ENCODE measurements around the gene EDRF1.

DNA sequence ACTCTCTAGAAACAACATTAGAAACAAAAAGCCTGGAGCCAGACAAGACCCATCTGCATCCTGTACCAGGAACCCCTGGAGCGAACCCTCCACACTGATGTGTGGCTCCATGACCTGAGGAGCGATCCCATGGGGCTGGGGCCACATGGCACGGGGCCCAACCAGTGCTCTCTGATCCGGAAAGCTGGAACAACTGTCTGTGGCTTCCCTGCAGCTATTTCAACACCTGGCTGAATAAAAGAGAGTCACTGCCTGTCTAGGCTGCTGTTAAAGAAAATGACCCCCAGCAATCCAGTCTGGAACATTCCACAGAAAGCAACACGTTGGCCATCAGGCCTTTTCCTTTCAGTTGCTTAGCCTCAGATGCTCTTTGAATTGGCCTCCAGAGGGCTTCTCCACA is 82.6 kb downstream of the EDRF1 start:
- no peak for TF ChIP-seq POLR2A (IDR thresholded peaks at IDR 0.05)
- TF ChIP-seq, protein P1, sequence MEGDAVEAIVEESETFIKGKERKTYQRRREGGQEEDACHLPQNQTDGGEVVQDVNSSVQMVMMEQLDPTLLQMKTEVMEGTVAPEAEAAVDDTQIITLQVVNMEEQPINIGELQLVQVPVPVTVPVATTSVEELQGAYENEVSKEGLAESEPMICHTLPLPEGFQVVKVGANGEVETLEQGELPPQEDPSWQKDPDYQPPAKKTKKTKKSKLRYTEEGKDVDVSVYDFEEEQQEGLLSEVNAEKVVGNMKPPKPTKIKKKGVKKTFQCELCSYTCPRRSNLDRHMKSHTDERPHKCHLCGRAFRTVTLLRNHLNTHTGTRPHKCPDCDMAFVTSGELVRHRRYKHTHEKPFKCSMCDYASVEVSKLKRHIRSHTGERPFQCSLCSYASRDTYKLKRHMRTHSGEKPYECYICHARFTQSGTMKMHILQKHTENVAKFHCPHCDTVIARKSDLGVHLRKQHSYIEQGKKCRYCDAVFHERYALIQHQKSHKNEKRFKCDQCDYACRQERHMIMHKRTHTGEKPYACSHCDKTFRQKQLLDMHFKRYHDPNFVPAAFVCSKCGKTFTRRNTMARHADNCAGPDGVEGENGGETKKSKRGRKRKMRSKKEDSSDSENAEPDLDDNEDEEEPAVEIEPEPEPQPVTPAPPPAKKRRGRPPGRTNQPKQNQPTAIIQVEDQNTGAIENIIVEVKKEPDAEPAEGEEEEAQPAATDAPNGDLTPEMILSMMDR (IDR thresholded peaks at IDR 0.05 in 4 of 5, conservative IDR thresholded peaks at IDR 0.05 in 1 of 5), result no peak
